Lower lobe of right lung (tissue), 2 donors: ENCODE results near the gene PSMC4. TPM values are rescaled to one million over a fixed set of nuclear protein-coding genes. Genes with fewer than 3 reads are reported as not detected.
A peak's percentile ranks its signal among the peaks of the same experiment; 100 is the strongest.

Experiments
- ATAC-seq, 2 donors: fragments of 200-7000 bp; cut with Tn5 transposase; one replicate each; pipeline ENCODE4 v1.9.1; 2020 to 2022; ENCODE audit warnings: mild to moderate bottlenecking in 2 of 2, moderate library complexity in 2 of 2
- DNase-seq: peaks from one replicate; pipeline ENCODE4 v3.0.0-alpha.2; 2020
- H3K27ac ChIP-seq: fragments of 200-600 bp; one replicate; pipeline ENCODE4 v1.8.0; 2022
- H3K27me3 ChIP-seq: fragments of 200-600 bp; one replicate; pipeline ENCODE4 v1.8.0; 2022; ENCODE audit warnings: low read depth
- H3K36me3 ChIP-seq: fragments of 200-600 bp; one replicate; pipeline ENCODE4 v1.8.0; 2022; ENCODE audit warnings: mild to moderate bottlenecking
- H3K4me1 ChIP-seq: fragments of 200-600 bp; one replicate; pipeline ENCODE4 v1.8.0; 2022
- H3K4me3 ChIP-seq: fragments of 200-600 bp; one replicate; pipeline ENCODE4 v1.8.0; 2022; ENCODE audit warnings: mild to moderate bottlenecking
- H3K9me3 ChIP-seq: fragments of 200-600 bp; one replicate; pipeline ENCODE4 v1.8.0; 2022
- CTCF ChIP-seq: fragments of 200-600 bp; IDR thresholded peaks from one replicate; pipeline ENCODE4 v1.8.0; 2022; ENCODE audit warnings: antibody characterized with exemption, mild to moderate bottlenecking
- intact Hi-C: fragments of 100-400 bp; cut with DNase I; formaldehyde crosslinking; loops from one replicate; pipeline ENCODE4 v1.11.0; 2022
- total RNA-seq: library from RNA; stranded (reverse); fragmentation: NEBNext Ultra II Directional; extraction: Animal tissue kit (Norgen Biotek cat#: 25700); gene quantifications from one replicate; pipeline ENCODE4 v1.2.1, GENCODE V29; 2021
- donor health status: DM: no; HTN: yes; CAD: no; lungs with severe emphysema.

Gene PSMC4
- total RNA-seq, 1 donor from 2014 or later, result 57.3 TPM

GRCh38 chr19:39927076-39927475 lies 43.9 kb upstream of the PSMC4 start:
- no peak for TF ChIP-seq CTCF

GRCh38 chr19:39927524-39928356 lies 43.2 kb upstream of the PSMC4 start:
- Histone ChIP-seq H3K9me3 (no peaks in the 10 kb centered on the region), H3K4me3 (no peak overlapping the region), H3K27ac (no peak overlapping the region), H3K27me3 (peaks cover 3% of the 10 kb centered on the region), H3K4me1 (no peaks in the 10 kb centered on the region), H3K36me3 (no peaks in the 10 kb centered on the region)
- ATAC-seq (no peak), DNase-seq (no peak)
- intact Hi-C loops, result no loop called here
- TF ChIP-seq CTCF, result no peak

More at GRCh38 chr19:39927076-39927475, 43.9 kb upstream of the PSMC4 start:
- Histone ChIP-seq H3K9me3 (no peaks in the 10 kb centered on the region), H3K4me3 (no peak overlapping the region), H3K36me3 (no peaks in the 10 kb centered on the region), H3K27me3 (no peaks in the 10 kb centered on the region), H3K27ac (no peak overlapping the region), H3K4me1 (no peaks in the 10 kb centered on the region)
- intact Hi-C loops, result no loop called here
- DNase-seq, result no peak
- ATAC-seq, result no peak

GRCh38 chr19:39928357-39928725 lies 42.6 kb upstream of the PSMC4 start:
- intact Hi-C loops, result no loop called here
- no peak for TF ChIP-seq CTCF
- no peaks in the 10 kb centered on the region for H3K9me3 ChIP-seq
- no peaks in the 10 kb centered on the region for H3K4me1 ChIP-seq
- peaks cover 8% of the 10 kb centered on the region for H3K27me3 ChIP-seq
- no peak overlapping the region for H3K27ac ChIP-seq
- DNase-seq, result no peak
- no peak overlapping the region for H3K4me3 ChIP-seq
- ATAC-seq, result no peak
- no peaks in the 10 kb centered on the region for H3K36me3 ChIP-seq

- intact Hi-C loops, result no loop called here
Measured at GRCh38 chr19:39929750-39930149, 41.2 kb upstream of the PSMC4 start.

GRCh38 chr19:39934584-39935363 lies 36.2 kb upstream of the PSMC4 start, which contains the start of gene FCGBP:
Gene FCGBP (minus strand): TSS chr19:39934634.
- no peaks in the 10 kb centered on the region for H3K9me3 ChIP-seq
- DNase-seq (no peak), ATAC-seq (peak in 1 of 2 donors; percentile 13)
- no peak within 1 kb of the TSS for H3K4me3 ChIP-seq
- no peak for TF ChIP-seq CTCF
- intact Hi-C loops, result no loop called here
- H3K36me3 ChIP-seq, result no peaks in the 10 kb centered on the region
- H3K4me1 ChIP-seq, result no peaks in the 10 kb centered on the region
- H3K27ac ChIP-seq, result no peak within 1 kb of the TSS
- H3K27me3 ChIP-seq, result peaks cover 17% of the 10 kb centered on the region

More at GRCh38 chr19:39929750-39930149, 41.2 kb upstream of the PSMC4 start:
- no peak overlapping the region for H3K4me3 ChIP-seq
- peaks cover 11% of the 10 kb centered on the region for H3K27me3 ChIP-seq
- no peak for TF ChIP-seq CTCF
- H3K9me3 ChIP-seq, result no peaks in the 10 kb centered on the region
- DNase-seq, result no peak
- no peak overlapping the region for H3K27ac ChIP-seq
- H3K36me3 ChIP-seq, result no peaks in the 10 kb centered on the region
- H3K4me1 ChIP-seq, result no peaks in the 10 kb centered on the region
- no peak for ATAC-seq
